ENCODE measurements around the gene CHD5.

Gene CHD5

GRCh38 chr1:6099297-6099696, 80.8 kb downstream of the CHD5 start:
- no peak for TF ChIP-seq CTCF (IDR thresholded peaks at IDR 0.05; ENCODE audit: borderline replicate concordance, insufficient read depth, low read depth, low read length)
- H3K4me3 ChIP-seq (ENCODE audit: low read depth, low read length): no peak overlapping the region

GRCh38 chr1:6098303-6099215, 81.6 kb downstream of the CHD5 start:
- no peak for TF ChIP-seq CTCF (IDR thresholded peaks at IDR 0.05; ENCODE audit: borderline replicate concordance, insufficient read depth, low read depth, low read length)
- H3K4me3 ChIP-seq (ENCODE audit: low read depth, low read length): no peak overlapping the region

- no peak overlapping the region for H3K4me3 ChIP-seq (ENCODE audit: low read depth, low read length)
- TF ChIP-seq CTCF (IDR thresholded peaks at IDR 0.05; ENCODE audit: borderline replicate concordance, insufficient read depth, low read depth, low read length): no peak
Observed at GRCh38 chr1:6097824-6098223, 82.3 kb downstream of the CHD5 start.

GRCh38 chr1:6097117-6097595, 83.0 kb downstream of the CHD5 start:
- no peak for TF ChIP-seq CTCF (IDR thresholded peaks at IDR 0.05; ENCODE audit: borderline replicate concordance, insufficient read depth, low read depth, low read length)
- H3K4me3 ChIP-seq (ENCODE audit: low read depth, low read length): no peak overlapping the region

- TF ChIP-seq CTCF (IDR thresholded peaks at IDR 0.05; ENCODE audit: borderline replicate concordance, insufficient read depth, low read depth, low read length): no peak
- H3K4me3 ChIP-seq (ENCODE audit: low read depth, low read length): no peak overlapping the region
Observed at GRCh38 chr1:6096243-6097116, 83.6 kb downstream of the CHD5 start.

GRCh38 chr1:6095511-6096242, 84.4 kb downstream of the CHD5 start:
- no peak for TF ChIP-seq CTCF (IDR thresholded peaks at IDR 0.05; ENCODE audit: borderline replicate concordance, insufficient read depth, low read depth, low read length)
- H3K4me3 ChIP-seq (ENCODE audit: low read depth, low read length): no peak overlapping the region

Measured in GM12875 (cell line).